H1 (cell line): ENCODE measurements around the gene ZNF500. TPM values are rescaled to one million over a fixed set of nuclear protein-coding genes. Genes with fewer than 3 reads are reported as not detected.

Experiments used
- CBX8 ChIP-seq: fragments of 300-800, 300-1000 bp; sonication (generic); IDR thresholded peaks from 2 replicates; pipeline ENCODE4 v1.7.1; 2016; ENCODE audit warnings: low read depth, low read length, borderline replicate concordance
- POLR2A ChIP-seq, 2 experiments: IDR thresholded peaks; 1 replicate in 1 of 2; 2 replicates in 1 of 2; pipeline ENCODE4 v1.6.1; 2011; ENCODE audit warnings: low read depth in 2 of 2, low read length in 2 of 2, mild to moderate bottlenecking in 2 of 2; ENCODE audit errors: control extremely low read depth in 1 of 2
- POLR2AphosphoS5 ChIP-seq: IDR thresholded peaks from 2 replicates; pipeline ENCODE4 v1.6.1; 2011; ENCODE audit warnings: low read depth, low read length
- TAF1 ChIP-seq: IDR thresholded peaks from 2 replicates; pipeline ENCODE4 v1.6.1; 2011; ENCODE audit warnings: mild to moderate bottlenecking, low read depth, low read length
- YY1 ChIP-seq: IDR thresholded peaks from 2 replicates; pipeline ENCODE4 v1.6.1; 2011; ENCODE audit warnings: low read depth, mild to moderate bottlenecking, low read length
- polyA plus RNA-seq, 7 experiments: library from polyadenylated mRNA; depleted of rRNA in 3 of 7; stranded (reverse) in 5 of 7; unstranded in 2 of 7; fragments of >200 nt in 5 of 7; fragments of 200-250 nt in 2 of 7; gene quantifications; 1 replicate in 5 of 7; 2 replicates in 1 of 7; 4 replicates in 1 of 7; pipeline versions ENCODE4 v1.2.1 to v1.2.3, GENCODE V29; 2011 to 2013; ENCODE audit warnings: missing spikeins in 2 of 7, mixed read lengths in 2 of 7
- total RNA-seq: library from RNA; stranded (reverse); fragmentation: NEBNext Ultra II Directional; extraction: Animal tissue kit (Norgen Biotek cat#: 25700); gene quantifications from 2 replicates; pipeline ENCODE4 v1.2.1, GENCODE V29; 2021

ZNF500 gene
- total and polyA plus RNA-seq, 2 of the 8 experiments (the other 6 are each of a cell fraction or from before 2014, with no cell fraction given), result 10.3 to 10.4 TPM

DNA sequence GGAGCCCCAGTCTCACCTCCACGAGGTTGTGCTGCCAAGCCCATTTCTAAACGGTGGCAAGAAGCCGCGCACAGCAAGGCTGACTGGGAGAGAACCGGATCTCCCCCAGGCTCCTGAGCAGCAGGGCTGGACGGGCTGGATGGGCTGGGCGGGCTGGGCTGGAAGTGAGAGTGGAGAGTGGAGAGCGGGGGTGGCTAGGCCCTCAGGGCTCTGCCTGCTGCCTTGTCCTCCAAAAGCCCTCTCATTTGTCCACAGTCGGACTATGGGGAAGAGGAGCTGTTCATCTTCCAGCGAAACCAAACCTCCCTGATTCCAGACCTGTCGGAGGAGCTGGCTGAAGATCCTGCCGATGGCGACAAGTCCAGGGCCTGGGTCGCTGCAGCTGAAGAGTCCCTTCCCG, 29.4 kb downstream of the ZNF500 start (continued):
- TF ChIP-seq POLR2AphosphoS5 (no peak), CBX8 (no peak), TAF1 (no peak), YY1 (no peak), POLR2A (IDR thresholded peaks at IDR 0.05; ENCODE audit: control extremely low read depth in 1 of 2, low read depth in 2 of 2, low read length in 2 of 2) (no peak)
